ENCODE results near the gene LEMD2.

LEMD2 gene

DNA sequence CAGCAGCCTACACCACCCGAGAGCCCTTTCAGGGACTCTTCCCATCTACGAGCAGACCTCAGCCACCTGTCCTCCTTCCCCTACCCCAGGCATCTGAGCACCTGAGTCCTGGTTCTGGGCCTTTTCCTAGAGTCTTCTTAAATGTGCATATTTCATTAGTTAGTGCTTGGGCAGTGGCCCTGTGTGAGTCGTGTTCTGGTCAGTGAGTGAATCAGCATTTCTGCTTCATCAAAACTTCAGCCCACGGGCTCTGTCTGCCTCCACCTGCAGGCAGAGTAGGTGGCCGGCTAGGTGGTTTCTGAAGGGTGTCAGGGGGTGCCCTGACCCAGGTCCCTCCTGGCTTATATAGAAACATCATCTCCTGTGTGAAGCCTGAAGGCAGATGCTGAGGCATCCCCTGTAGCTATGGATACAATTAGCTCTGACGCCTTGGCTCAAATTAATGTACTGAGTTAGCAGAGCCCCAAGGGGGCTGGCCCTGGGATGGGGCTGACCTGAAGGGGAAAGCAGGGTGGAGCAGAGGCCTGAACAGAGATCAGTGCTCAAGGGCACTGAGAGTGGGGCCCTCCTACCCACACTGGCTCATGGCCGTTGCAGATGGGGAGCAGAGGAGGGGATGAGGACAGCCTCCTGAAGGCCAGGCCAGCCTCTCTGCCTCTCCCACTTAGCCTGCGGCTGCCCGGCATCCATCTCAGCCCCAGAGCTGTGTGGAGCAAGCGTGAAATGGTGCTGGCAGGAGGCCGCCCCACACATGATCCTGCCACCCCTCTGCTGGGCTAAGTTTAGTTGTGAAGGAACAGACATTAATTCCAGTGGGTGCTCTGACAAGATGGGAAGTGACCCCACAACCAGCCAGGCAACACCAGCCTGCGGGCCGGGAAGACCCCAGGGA, 55.9 kb downstream of the LEMD2 start:
- DNase-seq = no peak

DNA sequence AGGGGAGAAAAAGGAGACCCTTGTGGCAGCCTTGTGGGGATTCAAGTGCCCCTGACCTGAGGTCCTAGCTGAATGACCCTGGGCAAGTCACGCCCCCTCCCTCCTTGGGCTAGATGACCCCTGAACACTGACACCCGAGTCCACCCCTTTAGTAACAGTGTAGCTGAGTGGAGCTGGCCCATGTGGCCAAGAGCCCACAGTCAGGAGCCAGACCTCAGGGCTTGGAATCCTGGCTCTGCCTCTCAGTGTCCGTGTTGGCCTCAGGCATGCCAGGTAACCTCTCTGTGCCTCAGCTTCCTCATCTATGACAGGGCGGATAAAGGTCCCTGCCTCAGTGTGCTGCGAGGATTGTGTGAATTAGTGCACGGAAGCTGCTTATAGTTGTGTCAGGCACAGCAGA, 56.5 kb downstream of the LEMD2 start:
- DNase-seq = no peak

DNA sequence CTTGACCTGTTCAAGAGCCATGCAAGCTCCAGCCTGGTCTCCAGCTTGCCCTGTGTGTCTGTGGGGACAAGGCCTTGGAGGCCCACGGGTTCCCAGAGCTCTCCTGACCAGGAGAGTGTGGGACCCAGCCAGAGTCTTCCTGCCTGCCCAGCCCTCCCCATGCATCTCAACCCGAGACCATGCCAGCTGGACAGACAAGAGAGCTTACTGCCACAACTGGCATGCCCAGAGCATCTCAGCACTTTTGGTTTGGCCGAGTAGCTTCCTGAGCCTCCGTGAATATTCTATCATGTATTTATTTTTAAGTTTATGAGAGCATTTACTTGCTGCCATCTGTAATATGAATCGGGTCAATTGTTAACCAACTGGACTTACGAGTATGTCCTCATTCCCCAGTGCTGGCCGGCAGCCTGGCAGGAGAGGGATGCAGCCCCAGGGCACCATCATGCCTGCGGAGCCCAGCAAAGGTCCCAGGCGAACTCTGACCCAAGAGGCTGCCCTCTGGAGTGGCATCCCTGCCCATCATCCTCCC, 57.1 kb downstream of the LEMD2 start:
- DNase-seq = no peak

DNA sequence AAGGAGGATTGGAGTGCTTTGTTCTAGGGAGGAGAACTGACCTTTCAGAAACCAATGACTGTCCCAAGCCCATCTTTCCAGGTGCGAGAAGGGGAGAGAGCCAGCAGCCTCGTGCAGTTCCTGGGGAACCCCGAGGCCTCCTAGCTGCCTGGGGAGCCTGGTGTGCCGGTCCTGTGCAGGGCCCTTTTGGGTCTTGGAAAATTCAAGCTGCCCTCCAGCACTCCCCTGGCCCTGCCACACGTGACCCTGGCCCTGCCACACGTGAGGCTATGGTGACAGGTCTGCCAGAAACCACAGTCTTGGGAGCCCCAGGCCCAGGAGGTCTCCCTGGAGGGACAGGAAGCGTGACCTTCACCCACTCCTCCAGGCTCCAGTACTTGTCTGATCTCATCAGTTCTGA, 57.9 kb downstream of the LEMD2 start:
- DNase-seq = no peak

DNA sequence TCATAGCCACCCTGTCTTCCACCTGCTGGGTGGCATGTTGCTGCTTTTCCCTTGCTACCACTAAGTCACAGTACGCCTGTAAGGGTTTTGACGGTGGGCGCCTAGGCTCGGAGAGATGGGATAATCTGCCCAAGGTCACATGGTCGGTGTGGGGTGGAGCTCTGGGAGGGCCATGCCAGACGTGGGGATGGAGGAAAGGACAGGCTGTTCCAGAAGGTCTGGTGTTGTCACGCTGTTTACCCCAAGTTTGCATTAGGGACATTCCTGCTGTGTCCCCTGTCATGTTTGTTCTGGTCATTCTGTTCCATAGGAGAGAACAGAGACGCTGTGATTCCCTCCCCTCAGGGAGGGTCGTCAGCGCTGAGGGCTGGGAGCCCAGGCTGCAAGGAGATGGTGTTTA, 58.3 kb downstream of the LEMD2 start:
- no peak for DNase-seq

DNA sequence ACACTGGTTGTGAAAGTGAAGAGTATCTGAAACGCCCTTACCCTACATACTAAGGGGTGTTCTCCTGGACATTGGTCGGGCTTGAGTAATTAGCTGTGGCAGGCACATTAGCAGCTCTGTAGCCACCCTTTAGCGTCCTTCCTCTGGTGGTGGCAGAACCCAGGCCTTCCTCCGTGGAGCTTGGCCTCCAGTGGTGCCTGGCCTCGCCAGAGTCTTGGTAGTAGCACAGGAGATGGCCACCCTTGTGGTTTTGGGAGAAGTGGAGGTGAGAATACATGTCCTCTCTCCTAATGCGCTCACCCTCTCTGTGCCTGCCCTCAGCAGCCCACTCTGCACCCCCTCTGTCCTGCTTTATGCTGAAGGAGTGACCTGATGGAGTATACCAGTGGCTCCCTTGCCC, 59.9 kb downstream of the LEMD2 start:
- DNase-seq = no peak

DNA sequence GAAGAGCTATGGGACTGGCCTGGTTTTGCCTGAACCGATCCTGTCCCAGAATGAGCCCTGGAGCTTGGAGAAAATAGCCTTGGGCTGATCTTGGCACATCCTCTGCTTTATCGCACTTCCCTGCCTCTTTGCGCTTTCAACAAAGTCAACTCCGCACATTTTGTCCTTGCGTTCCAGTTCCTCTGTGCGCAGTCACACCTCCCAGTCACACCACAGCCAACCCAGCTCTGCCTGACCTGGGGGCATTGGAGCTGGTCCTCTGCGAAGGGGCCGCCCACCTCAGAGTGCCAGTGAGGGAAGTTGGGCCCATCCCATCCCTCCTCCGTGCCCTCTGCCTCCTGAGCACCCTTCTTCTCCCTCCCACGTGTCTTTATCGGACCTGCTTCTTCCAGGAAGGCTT, 60.5 kb downstream of the LEMD2 start:
- no peak for DNase-seq

DNA sequence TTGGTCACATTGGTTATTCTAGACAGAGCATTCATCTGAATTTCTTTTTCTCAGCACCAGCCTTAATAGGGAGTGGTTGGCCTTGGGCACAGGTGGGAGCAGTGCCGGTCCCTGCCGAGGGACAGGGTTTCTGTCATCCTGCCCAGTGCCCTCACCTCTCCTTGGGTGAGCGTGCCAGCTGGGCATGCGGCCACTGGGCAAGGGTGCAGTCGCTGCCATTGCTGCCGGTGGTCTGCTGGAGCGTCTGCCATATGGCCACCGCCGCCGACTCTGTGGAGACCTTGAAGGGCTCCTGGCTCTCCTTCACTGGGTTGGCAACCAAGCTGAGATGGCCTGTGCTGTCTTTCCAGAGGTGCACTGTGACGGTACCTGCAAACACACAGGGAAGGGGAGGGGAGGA, 61.0 kb downstream of the LEMD2 start:
- no peak for DNase-seq

DNA sequence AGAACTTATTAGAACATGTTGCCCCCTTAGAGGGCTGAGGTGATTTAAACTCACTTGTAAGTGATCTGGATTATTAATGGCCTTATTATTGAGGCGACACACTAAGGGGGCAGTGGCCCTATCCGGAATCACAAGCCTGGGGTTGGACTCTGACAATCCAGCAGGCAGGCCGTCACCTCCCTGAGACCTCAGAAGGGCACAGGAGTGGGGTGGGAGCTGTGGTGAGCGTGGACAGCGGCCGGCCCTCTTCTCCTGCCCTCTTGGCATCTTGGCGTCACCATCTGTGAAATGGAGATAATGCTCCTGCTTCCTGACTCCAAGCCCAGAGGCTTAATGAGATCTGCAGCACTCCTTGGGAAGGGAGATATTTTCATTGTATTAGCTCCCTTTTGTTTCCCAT, 61.8 kb downstream of the LEMD2 start:
- DNase-seq = no peak

DNA sequence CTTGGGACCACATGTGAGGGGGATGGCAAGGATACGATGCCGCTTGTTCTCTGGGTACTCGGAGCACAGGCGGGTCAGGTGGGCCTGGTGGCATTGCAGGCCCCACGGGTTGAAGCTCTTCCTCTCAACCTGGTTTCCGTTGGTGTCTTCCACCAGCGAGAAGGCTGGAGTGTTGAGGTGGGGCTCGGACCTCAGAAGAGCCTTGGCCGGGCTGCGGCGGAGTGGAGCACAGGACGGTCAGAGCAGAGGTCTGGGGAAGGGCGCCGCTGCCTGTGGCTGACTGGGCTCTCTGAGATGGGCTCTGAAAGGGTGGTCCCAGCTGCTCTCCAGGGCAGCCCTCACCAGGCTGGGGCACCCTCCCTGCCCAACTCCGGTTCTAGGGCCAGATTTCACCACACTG, 62.2 kb downstream of the LEMD2 start:
- no peak for DNase-seq

DNA sequence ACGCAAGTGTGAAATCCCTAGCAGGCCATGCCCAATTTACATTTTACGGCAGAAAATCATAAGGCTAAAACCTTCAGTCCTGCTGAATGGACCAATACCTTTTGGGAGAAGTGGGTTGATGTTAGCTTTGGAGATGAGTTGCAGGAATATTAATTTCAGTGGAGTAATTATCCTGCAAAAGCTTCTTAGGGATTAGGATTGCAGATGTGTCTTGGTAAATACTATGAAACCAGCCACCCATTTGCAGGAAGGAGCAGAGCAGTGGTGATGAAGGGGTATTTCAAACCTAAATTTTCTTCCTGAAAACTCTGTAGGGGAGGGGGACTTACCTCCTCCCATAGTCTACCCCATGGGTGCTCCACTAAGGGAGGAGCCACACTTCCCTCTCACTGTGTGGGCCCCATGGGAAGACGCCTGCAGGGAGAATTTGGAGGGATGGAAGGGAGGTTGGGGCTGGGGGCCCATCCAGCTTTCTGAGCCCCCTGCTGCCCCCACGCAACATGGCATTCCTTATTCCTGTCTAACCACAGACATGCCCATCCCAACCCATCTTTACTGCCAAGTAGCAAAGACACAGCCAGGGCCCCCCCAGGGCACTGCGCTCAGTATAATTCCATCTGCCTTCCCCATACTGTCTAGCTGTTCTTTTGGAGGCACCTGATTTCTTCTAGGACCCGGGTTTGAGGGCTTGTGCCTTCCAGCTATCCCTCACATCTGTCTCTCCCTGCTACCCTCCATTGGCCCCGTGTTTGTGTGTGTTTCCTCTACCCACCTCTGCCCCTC, 62.8 kb downstream of the LEMD2 start:
- no peak for DNase-seq

DNA sequence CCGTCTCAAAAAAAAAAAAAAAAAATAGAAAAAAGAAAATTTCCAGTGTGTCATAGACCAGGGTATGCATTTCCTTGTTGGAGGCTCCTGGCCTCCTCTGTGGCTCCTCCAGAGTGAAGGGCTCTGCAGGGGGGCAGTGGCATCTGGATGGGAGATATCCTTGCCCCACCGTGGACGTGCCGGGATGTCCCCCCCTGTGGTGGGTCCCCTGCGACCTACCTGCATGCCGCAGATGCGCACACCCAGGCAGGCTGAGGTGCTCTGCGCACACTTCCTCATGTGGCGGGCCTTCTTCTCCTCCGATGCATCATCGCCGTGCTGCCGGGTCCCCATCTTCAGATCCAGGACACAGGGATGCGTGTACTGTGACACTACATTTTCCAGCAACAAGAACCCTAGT, 63.7 kb downstream of the LEMD2 start:
- DNase-seq = no peak

DNA sequence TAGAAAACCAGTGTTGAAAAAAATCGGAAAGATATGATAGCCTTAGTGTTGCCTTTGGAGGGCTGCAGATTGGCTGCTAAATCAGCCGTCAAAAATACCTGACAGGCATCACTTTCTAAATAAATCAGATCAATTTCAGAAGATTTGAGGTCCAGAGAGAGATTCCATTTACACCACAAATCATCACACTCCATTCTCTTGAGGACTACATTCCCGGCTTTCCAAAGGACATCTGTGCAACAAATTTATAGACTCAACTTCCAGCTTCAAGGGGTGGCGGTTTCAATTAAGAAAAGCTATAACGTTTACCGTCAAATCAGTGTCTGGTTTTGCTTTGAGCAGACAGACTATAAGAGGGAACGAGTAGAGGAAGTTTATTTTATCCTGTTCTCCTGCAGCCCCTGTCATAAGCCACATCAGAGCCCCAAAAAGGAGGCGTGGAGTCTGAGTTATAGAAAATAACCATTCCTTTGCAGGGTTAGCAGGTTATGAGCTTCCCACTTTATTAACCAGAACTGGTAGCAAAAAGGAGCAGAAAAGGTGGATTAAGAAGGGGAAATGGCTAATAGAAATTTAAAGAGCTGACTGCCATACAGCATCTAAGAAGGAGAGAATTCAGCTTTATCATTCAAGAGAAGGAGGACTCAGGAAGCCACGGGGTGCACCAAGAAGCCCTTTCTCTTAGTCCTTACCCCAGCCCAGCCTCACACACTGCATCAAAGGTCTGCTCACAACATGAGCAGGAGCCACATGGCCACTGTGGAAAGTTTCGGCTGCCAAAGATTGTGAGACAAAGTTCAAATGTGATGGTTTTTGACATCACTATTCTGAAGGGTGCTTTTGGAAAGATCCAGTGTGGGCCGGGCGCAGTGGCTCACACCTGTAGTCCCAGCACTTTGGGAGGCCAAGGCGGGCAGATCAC, 64.6 kb downstream of the LEMD2 start:
- DNase-seq = no peak

DNA sequence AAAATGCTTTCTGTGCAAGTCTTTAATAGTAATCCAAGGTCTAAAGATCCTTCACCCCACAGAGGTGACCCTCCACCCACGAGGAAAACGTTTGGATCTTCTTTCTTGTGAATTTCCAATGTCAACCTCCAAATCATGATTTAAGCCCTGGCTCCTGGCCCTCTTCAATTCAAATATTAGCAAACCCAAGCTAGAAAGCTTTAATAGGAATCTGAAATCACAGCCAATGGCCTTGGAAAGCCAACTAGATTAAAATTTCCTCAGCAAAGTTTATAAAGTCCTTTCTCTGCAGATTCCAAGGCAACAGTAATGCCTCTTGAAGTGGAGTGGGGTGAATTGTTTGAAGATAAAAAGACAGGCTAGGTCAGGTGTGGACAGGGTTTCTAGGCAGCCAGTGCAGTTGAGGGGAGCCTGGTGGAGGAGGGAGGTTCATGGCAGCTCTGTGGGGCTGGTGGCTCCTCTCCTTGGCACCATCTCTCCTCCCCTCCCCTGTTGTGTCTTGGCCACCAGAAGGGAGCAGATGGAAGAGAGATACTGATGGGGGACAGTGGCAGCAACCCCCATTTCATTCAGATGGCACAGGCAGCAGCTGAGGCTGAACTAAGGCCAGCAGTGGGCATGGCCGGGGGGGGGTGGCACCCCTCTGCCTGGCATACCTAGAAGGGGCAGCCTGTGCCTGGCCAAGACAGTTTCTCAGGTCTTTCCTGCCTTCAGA, 65.4 kb downstream of the LEMD2 start:
- no peak for DNase-seq

DNA sequence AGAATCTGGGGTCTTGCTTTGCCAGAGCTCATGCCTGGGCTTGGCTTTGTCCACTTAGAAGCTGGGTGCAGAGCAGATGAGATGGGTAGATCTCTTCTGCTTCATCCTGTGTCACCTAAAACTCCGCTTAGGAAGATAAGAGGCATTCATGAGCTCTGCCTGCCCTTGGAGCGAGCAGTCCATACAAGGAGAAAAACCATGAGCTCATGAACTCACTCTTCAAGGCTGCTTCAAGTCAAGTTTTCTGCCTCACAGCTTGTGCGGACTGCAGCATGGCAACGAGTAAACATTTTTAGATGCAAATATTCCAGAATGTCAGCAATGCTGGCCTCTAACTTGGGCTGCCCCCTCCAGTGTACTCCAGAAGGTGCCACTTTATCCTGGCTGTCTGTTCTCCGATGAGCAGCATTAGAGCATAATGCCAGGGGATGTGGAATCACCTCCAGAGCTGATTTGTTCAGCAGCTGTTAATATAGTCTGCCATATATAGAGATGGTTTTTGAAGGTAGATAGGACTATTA, 66.8 kb downstream of the LEMD2 start:
- no peak for DNase-seq

DNA sequence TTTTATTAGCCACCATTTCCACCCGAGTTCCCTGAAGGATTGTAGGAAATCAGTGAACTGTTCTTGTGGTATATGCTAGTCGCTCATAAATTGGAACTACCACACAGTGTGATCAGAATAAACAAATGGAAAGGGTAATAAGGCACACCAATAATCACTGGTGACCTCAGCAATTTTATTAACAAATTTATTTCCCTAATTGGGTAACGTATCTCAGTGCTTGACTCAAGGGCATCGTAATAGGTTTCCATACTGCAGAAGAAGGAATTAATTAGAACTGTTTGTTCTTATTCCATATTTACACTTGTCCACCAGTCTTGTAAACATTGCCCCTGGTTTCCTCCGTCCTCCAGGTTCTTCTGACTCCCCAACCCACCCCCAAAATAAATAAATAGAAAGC, 67.4 kb downstream of the LEMD2 start:
- DNase-seq = no peak
